ENCODE measurements around the gene ACOX2.

The ACOX2 gene

GRCh38 chr3:58536501-58537411 is at the start of gene ACOX2:
ACOX2 (minus strand) TSS chr3:58537190; CDS start chr3:58535106, 2,084 bp downstream.
- no peak for DNase-seq (ENCODE audit: low read depth)

GRCh38 chr3:58585994-58586393 is 49.0 kb upstream of the ACOX2 start:
- DNase-seq (ENCODE audit: low read depth): no peak

- DNase-seq (ENCODE audit: low read depth): peak; percentile 20
These were observed 48.2 kb upstream of the ACOX2 start for GRCh38 chr3:58585005-58585786.

GRCh38 chr3:58584690-58585004 is 47.7 kb upstream of the ACOX2 start:
- DNase-seq (ENCODE audit: low read depth): no peak

- no peak for DNase-seq (ENCODE audit: low read depth)
These were observed 44.5 kb upstream of the ACOX2 start for GRCh38 chr3:58581328-58582091.

GRCh38 chr3:58580826-58581327 is 43.9 kb upstream of the ACOX2 start:
- no peak for DNase-seq (ENCODE audit: low read depth)

GRCh38 chr3:58578873-58579272 is 41.9 kb upstream of the ACOX2 start:
- no peak for DNase-seq (ENCODE audit: low read depth)

GRCh38 chr3:58577269-58577821 is 40.4 kb upstream of the ACOX2 start, which contains the start of gene FAM107A:
FAM107A (minus strand) TSS chr3:58577391; CDS start chr3:58569860, 7,531 bp downstream.
- DNase-seq (ENCODE audit: low read depth): no peak

GRCh38 chr3:58576716-58577115 is 39.7 kb upstream of the ACOX2 start:
- DNase-seq (ENCODE audit: low read depth): no peak

GRCh38 chr3:58575971-58576652 is 39.1 kb upstream of the ACOX2 start:
- no peak for DNase-seq (ENCODE audit: low read depth)

- DNase-seq (ENCODE audit: low read depth): no peak
These were observed 37.7 kb upstream of the ACOX2 start for GRCh38 chr3:58574682-58575081.

GRCh38 chr3:58574106-58574505 is 37.1 kb upstream of the ACOX2 start:
- no peak for DNase-seq (ENCODE audit: low read depth)

GRCh38 chr3:58573640-58574039 is 36.6 kb upstream of the ACOX2 start:
- no peak for DNase-seq (ENCODE audit: low read depth)

- DNase-seq (ENCODE audit: low read depth): no peak
These were observed 35.7 kb upstream of the ACOX2 start for GRCh38 chr3:58572634-58573230.

GRCh38 chr3:58572013-58572633 is 35.1 kb upstream of the ACOX2 start:
- DNase-seq (ENCODE audit: low read depth): no peak

- DNase-seq (ENCODE audit: low read depth): no peak
These were observed 33.9 kb upstream of the ACOX2 start for GRCh38 chr3:58570851-58571250.

GRCh38 chr3:58569287-58570001 is 32.5 kb upstream of the ACOX2 start:
- DNase-seq (ENCODE audit: low read depth): no peak

- peak; percentile 64 for DNase-seq (ENCODE audit: low read depth)
These were observed 31.7 kb upstream of the ACOX2 start for GRCh38 chr3:58568572-58569286.

GRCh38 chr3:58567251-58567515 is 30.2 kb upstream of the ACOX2 start:
- no peak for DNase-seq (ENCODE audit: low read depth)

Measured in activated T-cell treated with anti-CD3 and anti-CD28 coated beads for 24 hours (primary cell).